KBM-7 (cell line): ENCODE measurements around the gene ARHGAP25.
"Not testable (repeated sequence)": the region's sequence is repeated elsewhere in the genome, so short reads cannot be mapped to it uniquely, and the experiment has no call there.

ENCODE experiments used
- DNase-seq: peaks from one replicate; pipeline ENCODE4 v3.0.0-alpha.2; 2015
- in situ Hi-C: fragments of 300-500 bp; cut with MboI; formaldehyde crosslinking; loops from 2 replicates; pipeline ENCODE4 v1.14.3; 2020; ENCODE audit warnings: low sequenced_read_pairs, low pct_unique_long_range_greater_than_20kb, mixed read lengths

Gene ARHGAP25

GRCh38 chr2:68775272-68775842 is 40.7 kb downstream of the ARHGAP25 start:
- DNase-seq, result no peak
- in situ Hi-C loops, result no loop called here

- in situ Hi-C loops, result no loop called here
- no peak for DNase-seq
Observed at GRCh38 chr2:68776124-68776523, 41.5 kb downstream of the ARHGAP25 start.

DNA sequence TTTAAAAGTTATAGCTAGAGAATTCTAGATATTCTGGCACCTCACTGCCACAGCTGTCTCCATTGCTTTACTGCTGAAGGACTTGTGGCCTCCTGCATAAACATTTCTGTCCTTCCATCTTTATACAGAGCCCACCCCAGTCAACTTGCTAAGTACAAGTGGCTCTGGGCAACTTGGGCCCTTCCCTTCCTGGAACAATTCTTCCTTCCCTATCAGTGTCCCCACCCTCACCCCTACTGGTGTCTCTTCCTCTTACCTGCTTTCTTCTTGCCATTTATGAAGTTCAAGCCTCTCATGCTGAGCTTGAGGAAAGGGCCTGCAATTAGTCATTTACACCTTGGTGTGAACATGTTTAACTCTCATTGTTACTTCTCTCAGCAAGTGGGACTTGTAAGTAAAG is 45.0 kb downstream of the ARHGAP25 start:
- DNase-seq, result no peak
- in situ Hi-C loops, result no loop called here

- DNase-seq, result peak; percentile 44
- in situ Hi-C loops, result no loop called here
Observed at GRCh38 chr2:68784188-68784587, 49.6 kb downstream of the ARHGAP25 start.

GRCh38 chr2:68784915-68785314 is 50.3 kb downstream of the ARHGAP25 start:
- in situ Hi-C loops, result no loop called here
- no peak for DNase-seq

DNA sequence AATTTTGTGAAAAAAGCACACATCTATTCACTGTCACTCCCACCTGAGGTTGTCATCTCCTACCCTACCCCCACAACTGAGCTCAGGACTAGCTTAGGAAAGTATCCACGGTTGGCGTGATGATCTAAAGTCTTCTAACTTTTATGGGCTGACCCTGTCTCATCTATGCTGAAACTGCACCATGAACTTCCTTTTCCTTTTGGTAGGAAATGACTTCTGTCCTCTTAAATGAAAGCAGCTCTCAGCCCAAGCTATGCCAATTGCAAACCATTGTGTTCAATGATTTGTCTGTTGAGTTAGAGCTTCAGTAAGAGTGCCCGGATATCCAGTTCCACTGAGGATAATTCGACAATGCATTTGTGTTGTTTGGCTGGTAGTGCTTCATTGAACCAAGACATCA is 52.7 kb downstream of the ARHGAP25 start:
- DNase-seq, result no peak
- in situ Hi-C loops, result no loop called here

- in situ Hi-C loops, result no loop called here
Observed at GRCh38 chr2:68789603-68790002, 55.0 kb downstream of the ARHGAP25 start.

GRCh38 chr2:68790600-68790999 is 56.0 kb downstream of the ARHGAP25 start:
- DNase-seq, result no peak
- in situ Hi-C loops, result no loop called here

More at GRCh38 chr2:68789603-68790002, 55.0 kb downstream of the ARHGAP25 start:
- no peak for DNase-seq

GRCh38 chr2:68791914-68792313 is 57.3 kb downstream of the ARHGAP25 start:
- in situ Hi-C loops, result no loop called here
- DNase-seq, result no peak

DNA sequence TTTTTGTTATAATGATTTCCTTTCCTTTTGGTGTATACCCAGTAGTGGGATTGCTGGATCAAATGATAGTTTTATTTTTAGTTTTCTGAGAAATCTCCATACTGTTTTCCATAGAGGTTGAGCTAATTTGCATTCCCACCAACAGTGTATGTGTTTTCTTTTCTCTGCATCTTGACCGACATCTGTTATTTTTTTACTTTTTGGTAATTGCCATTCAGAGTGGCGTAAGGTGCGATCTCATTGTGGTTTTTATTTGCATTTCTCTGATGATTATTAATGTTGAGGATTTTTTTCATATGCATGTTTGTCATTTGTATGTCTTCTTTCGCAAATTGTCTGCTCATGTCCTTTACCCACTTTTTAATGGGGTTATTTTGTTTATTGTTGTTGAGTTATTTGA is 58.1 kb downstream of the ARHGAP25 start:
- no peak for DNase-seq

DNA sequence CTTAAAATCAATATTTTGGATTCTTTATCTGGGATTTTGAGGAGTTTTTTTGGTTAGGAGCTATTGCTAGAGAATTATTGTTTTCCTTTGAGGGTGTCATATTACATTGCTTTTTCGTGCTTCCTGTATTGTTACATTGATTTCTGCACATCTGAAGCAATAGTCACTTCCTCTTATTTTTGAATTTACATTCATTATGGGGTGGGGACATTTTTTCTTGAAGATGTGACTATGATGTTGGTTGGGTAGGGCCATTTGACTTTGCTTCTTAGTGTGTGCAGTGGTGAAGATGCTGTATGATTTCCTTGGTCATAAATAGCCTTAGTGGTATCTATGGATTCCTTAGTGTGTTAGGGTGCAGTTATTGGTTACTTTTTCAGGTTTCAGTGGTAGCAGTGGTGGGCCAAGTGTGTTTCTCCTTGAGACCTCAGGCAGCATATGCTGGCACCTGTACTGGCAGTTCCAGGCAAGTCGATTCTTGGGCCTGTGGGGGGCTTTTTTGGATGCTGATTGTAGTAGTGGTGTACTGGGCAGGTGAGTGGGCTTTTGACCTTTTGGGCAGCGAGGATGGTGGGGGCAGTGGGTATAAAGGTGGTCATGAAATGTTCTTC is 61.8 kb downstream of the ARHGAP25 start:
- in situ Hi-C loops, result no loop called here
- DNase-seq, result peak; percentile 59

More for the DNA sequence above, 58.1 kb downstream of the ARHGAP25 start:
- in situ Hi-C loops, result no loop called here

- no peak for DNase-seq
- in situ Hi-C loops, result no loop called here
Observed at GRCh38 chr2:68798569-68798968, 64.0 kb downstream of the ARHGAP25 start.

- DNase-seq, result no peak
Observed at GRCh38 chr2:68799140-68800026, 64.8 kb downstream of the ARHGAP25 start.

DNA sequence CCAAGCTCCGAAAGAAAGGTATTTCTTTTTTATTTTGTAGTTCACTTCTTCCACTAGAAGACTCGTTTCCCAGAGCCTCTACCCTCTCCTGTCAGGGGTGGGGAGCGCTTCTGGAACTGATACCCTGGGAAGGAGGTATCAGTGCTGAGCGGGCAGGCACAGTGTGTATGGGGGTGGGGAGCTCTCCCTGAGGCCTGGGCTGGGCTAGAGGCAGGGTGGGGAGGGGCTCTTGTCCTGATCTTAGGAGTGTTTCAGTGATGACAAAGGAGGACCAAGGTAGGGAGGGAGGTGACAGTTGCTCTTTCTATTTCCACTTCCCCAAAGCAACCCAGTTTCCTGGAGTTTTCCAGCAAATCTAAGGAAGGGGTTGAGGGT is 65.4 kb downstream of the ARHGAP25 start:
- in situ Hi-C loops, result no loop called here
- no peak for DNase-seq

More at GRCh38 chr2:68799140-68800026, 64.8 kb downstream of the ARHGAP25 start:
- in situ Hi-C loops, result no loop called here

DNA sequence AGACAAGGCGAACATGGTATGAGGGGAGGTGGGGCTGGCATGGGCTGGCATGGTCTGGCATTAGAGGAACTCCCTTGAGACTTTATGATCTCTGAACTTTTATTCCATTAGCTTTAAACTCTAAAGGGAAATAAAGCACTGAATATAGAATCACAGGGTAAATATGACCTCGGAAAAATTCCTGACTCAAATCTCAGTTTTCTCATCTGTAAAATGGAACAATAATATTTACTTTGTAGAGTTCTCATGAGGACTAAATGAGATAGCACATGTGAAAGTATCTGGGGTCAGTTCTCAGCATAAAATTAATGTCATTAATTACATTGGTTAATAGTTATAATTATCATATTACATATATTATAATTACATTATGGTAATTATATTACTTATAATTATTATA is 65.9 kb downstream of the ARHGAP25 start:
- in situ Hi-C loops, result no loop called here
- no peak for DNase-seq

GRCh38 chr2:68802161-68802560 is 67.5 kb downstream of the ARHGAP25 start:
- DNase-seq, in situ Hi-C loops: not testable (repeated sequence)

- no peak for DNase-seq
- in situ Hi-C loops, result no loop called here
Observed at GRCh38 chr2:68805025-68805424, 70.4 kb downstream of the ARHGAP25 start.

- no peak for DNase-seq
Observed at GRCh38 chr2:68806511-68807109, 72.0 kb downstream of the ARHGAP25 start.

GRCh38 chr2:68807821-68808266 is 73.2 kb downstream of the ARHGAP25 start:
- DNase-seq, result peak; percentile 72
- in situ Hi-C loops, result no loop called here

More at GRCh38 chr2:68806511-68807109, 72.0 kb downstream of the ARHGAP25 start:
- in situ Hi-C loops, result no loop called here
